A673 (cell line): ENCODE measurements around the gene UHRF2. TPM values are rescaled to one million over a fixed set of nuclear protein-coding genes. Genes with fewer than 3 reads are reported as not detected.

Experiments
- BruUV-seq: library from RNA; stranded (reverse); fragments of 400-500 nt; replicated peaks from 2 replicates; lab custom pipeline; 2021; lab: Mats Ljungman, UMichigan
- CTCF ChIA-PET: fragments of 300-600 bp; sonication (Branson Sonifier 250); formaldehyde crosslinking; loops from one replicate; lab custom pipeline; 2022; ENCODE audit warnings: antibody characterized with exemption; lab: Charles Lee
- POLR2A ChIA-PET: fragments of 300-600 bp; sonication (Branson Sonifier 250); formaldehyde crosslinking; loops from one replicate; lab custom pipeline; 2022; ENCODE audit warnings: antibody characterized with exemption; ENCODE audit not compliant: low non-redundant PET; lab: Charles Lee
- DNase-seq: peaks from one replicate; pipeline ENCODE4 v3.0.0-alpha.2; 2015; ENCODE audit warnings: low spot score
- H3K27ac ChIP-seq: fragments of 200-600 bp; sonication (generic); 2 replicates; pipeline ENCODE4 v1.5.1; 2016; ENCODE audit warnings: mixed run types, low read depth, mild to moderate bottlenecking, mixed read lengths, antibody characterized with exemption, low read length; ENCODE audit not compliant: poor library complexity, severe bottlenecking
- H3K27me3 ChIP-seq: fragments of 200-600 bp; sonication (generic); replicated peaks from 2 replicates; pipeline ENCODE4 v1.6.1; 2017; ENCODE audit warnings: mixed run types, low read depth, mild to moderate bottlenecking, mixed read lengths, antibody characterized with exemption, low read length; ENCODE audit not compliant: insufficient read depth, poor library complexity
- H3K36me3 ChIP-seq: fragments of 200-600 bp; sonication (generic); 2 replicates; pipeline ENCODE4 v1.6.1; 2016; ENCODE audit warnings: mixed run types, mild to moderate bottlenecking, mixed read lengths, antibody characterized with exemption, low read length; ENCODE audit not compliant: insufficient read depth, poor library complexity, severe bottlenecking
- H3K4me1 ChIP-seq: fragments of 200-600 bp; sonication (generic); 2 replicates; pipeline ENCODE4 v1.6.1; 2017; ENCODE audit warnings: mixed run types, mild to moderate bottlenecking, mixed read lengths, antibody characterized with exemption, low read length; ENCODE audit not compliant: insufficient read depth, poor library complexity, severe bottlenecking
- H3K4me3 ChIP-seq: fragments of 200-600 bp; sonication (generic); 2 replicates; pipeline ENCODE4 v1.5.1; 2016; ENCODE audit warnings: low read depth, mixed run types, mild to moderate bottlenecking, mixed read lengths, low read length; ENCODE audit not compliant: poor library complexity, severe bottlenecking
- H3K9me3 ChIP-seq: fragments of 200-600 bp; sonication (generic); 2 replicates; pipeline ENCODE4 v1.6.1; 2016; ENCODE audit warnings: mixed run types, low read depth, mild to moderate bottlenecking, mixed read lengths, antibody characterized with exemption, low read length; ENCODE audit not compliant: poor library complexity, severe bottlenecking
- EZH2 ChIP-seq: fragments of 200-600 bp; sonication (generic); IDR thresholded peaks from 2 replicates; pipeline ENCODE4 v1.6.1; 2017; ENCODE audit warnings: borderline replicate concordance, low read depth, mild to moderate bottlenecking, mixed read lengths, antibody characterized with exemption, low read length; ENCODE audit not compliant: poor library complexity, severe bottlenecking
- intact Hi-C: fragments of 100-400 bp; cut with micrococcal nuclease; formaldehyde crosslinking; loops from one replicate; pipeline ENCODE4 v1.10.0; 2022; ENCODE audit not compliant: unreplicated experiment
- total RNA-seq: library from RNA; stranded (reverse); gene quantifications from 2 replicates; pipeline ENCODE4 v1.2.3, GENCODE V29; 2021
- TF ChIP-seq, protein P1 (sequence below): fragments of 300-800, 200-600 bp; sonication (generic); conservative IDR thresholded peaks from 2 replicates; pipeline ENCODE4 v1.5.1; 2017; ENCODE audit warnings: low read depth, mild to moderate bottlenecking, antibody characterized with exemption, low read length, moderate library complexity, mixed read lengths

UHRF2 gene
- total RNA-seq, 1 experiment from 2014 or later: 53.0 TPM

GRCh38 chr9:6444128-6444527, 31.1 kb downstream of the UHRF2 start:
- TF ChIP-seq, protein P1, sequence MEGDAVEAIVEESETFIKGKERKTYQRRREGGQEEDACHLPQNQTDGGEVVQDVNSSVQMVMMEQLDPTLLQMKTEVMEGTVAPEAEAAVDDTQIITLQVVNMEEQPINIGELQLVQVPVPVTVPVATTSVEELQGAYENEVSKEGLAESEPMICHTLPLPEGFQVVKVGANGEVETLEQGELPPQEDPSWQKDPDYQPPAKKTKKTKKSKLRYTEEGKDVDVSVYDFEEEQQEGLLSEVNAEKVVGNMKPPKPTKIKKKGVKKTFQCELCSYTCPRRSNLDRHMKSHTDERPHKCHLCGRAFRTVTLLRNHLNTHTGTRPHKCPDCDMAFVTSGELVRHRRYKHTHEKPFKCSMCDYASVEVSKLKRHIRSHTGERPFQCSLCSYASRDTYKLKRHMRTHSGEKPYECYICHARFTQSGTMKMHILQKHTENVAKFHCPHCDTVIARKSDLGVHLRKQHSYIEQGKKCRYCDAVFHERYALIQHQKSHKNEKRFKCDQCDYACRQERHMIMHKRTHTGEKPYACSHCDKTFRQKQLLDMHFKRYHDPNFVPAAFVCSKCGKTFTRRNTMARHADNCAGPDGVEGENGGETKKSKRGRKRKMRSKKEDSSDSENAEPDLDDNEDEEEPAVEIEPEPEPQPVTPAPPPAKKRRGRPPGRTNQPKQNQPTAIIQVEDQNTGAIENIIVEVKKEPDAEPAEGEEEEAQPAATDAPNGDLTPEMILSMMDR: no peak
- TF ChIP-seq EZH2: no peak
- H3K4me1 ChIP-seq: no peaks in the 10 kb centered on the region
- no peak overlapping the region for H3K4me3 ChIP-seq
- no peaks in the 10 kb centered on the region for H3K36me3 ChIP-seq
- no peaks in the 10 kb centered on the region for H3K9me3 ChIP-seq
- CTCF ChIA-PET: no interaction called here
- no TSS peak for BruUV-seq
- H3K27ac ChIP-seq: no peak overlapping the region
- POLR2A ChIA-PET: no interaction called here
- intact Hi-C loops: no loop called here
- no peaks in the 10 kb centered on the region for H3K27me3 ChIP-seq
- no peak for DNase-seq

DNA sequence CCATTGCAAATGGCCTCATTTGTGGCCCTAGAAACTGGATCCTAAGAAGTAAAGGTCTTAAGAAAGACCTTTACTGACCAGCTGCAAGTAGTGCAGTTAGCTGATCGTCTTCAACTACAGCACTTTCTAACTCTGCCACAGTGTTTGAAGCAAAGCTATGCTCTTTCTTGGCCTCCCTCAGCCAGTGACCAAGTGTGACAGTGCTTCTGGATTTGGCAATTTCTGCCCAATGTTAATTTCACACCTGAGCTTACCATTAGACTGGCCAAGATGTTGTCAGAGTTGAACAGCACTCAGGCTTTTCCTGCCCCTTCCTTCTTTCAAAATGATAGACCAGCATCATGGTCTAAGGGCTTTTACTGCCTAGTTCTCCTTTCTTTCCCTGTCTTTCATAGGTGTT, 36.1 kb downstream of the UHRF2 start:
- H3K27ac ChIP-seq: no peak overlapping the region
- BruUV-seq: no TSS peak
- H3K27me3 ChIP-seq: no peaks in the 10 kb centered on the region
- intact Hi-C loops: no loop called here
- no peaks in the 10 kb centered on the region for H3K36me3 ChIP-seq
- H3K9me3 ChIP-seq: no peaks in the 10 kb centered on the region
- TF ChIP-seq, protein P1: no peak
- TF ChIP-seq EZH2: no peak
- ChIA-PET POLR2A (no interaction called here), CTCF (no interaction called here)
- no peak overlapping the region for H3K4me3 ChIP-seq
- DNase-seq: no peak
- peaks cover 3% of the 10 kb centered on the region for H3K4me1 ChIP-seq

DNA sequence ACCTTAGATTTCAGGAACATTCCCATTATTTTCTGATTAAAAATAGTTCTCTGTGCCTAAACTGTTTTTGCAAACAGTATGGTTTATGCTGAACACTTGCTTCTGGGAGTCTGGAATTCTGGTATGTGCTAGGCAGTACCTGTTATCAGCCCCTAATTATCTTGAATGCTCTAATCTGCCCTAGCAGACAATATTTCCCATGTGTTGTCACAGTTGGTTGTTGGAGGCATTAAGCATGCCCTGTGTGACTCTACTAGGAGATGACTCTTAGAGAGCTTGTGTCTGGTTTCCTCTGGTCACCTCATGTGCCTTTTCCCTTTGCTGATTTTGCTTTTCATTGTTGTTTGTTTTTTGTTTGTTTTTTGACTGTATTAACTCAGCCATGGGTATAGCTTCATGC, 36.6 kb downstream of the UHRF2 start:
- Histone ChIP-seq H3K36me3 (no peaks in the 10 kb centered on the region), H3K4me3 (no peak overlapping the region), H3K27me3 (no peaks in the 10 kb centered on the region), H3K27ac (no peak overlapping the region), H3K9me3 (no peaks in the 10 kb centered on the region), H3K4me1 (peaks cover 3% of the 10 kb centered on the region)
- no peak for DNase-seq
- POLR2A ChIA-PET: no interaction called here
- TF ChIP-seq EZH2: no peak
- TF ChIP-seq, protein P1: no peak
- no TSS peak for BruUV-seq
- CTCF ChIA-PET: no interaction called here
- intact Hi-C loops: no loop called here
